Kidney (tissue), 14 donors: ENCODE measurements around the gene ZNF557. TPM values are rescaled to one million over a fixed set of nuclear protein-coding genes. Genes with fewer than 3 reads are reported as not detected.

Experiments used
- DNase-seq, 5 donors: peaks; one replicate each; pipeline ENCODE4 v3.0.0-alpha.2; 2013 to 2020
- FAIRE-seq: peaks from 2 replicates; lab custom pipeline; 2012; peaks lifted over from hg19 to GRCh38; lab: Jason Lieb, UNC
- H3K27ac ChIP-seq, 2 donors: one replicate each; pipeline ENCODE4 v1.7.0; 2013; ENCODE audit warnings: low read depth in 2 of 2, low read length in 2 of 2, inconsistent platforms in 1 of 2
- H3K27me3 ChIP-seq: one replicate; pipeline ENCODE4 v1.7.1; 2013; ENCODE audit warnings: low read length, inconsistent platforms; ENCODE audit not compliant: control insufficient read depth, insufficient read depth
- H3K36me3 ChIP-seq, 3 donors: one replicate each; pipeline versions ENCODE4 v1.7.0 to v1.7.1; 2013; ENCODE audit warnings: low read length in 3 of 3, control low read depth in 1 of 3, inconsistent platforms in 1 of 3; ENCODE audit not compliant: insufficient read depth in 3 of 3, control insufficient read depth in 2 of 3
- H3K4me1 ChIP-seq, 3 donors: one replicate each; pipeline versions ENCODE4 v1.7.0 to v1.7.1; 2013; ENCODE audit warnings: low read length in 3 of 3, inconsistent platforms in 1 of 3, low read depth in 1 of 3; ENCODE audit not compliant: control insufficient read depth in 2 of 3, insufficient read depth in 2 of 3
- H3K4me3 ChIP-seq, 3 donors: one replicate each; pipeline versions ENCODE4 v1.7.0 to v1.8.1; 2013; ENCODE audit warnings: low read length in 3 of 3, control low read depth in 1 of 3, inconsistent platforms in 1 of 3
- H3K9ac ChIP-seq, 3 donors: one replicate each; pipeline versions ENCODE4 v1.7.0 to v1.7.1; 2013; ENCODE audit warnings: low read length in 3 of 3, control low read depth in 1 of 3, inconsistent platforms in 1 of 3
- H3K9me3 ChIP-seq, 3 donors: one replicate each; pipeline versions ENCODE4 v1.7.0 to v1.7.1; 2013; ENCODE audit warnings: low read length in 3 of 3, control low read depth in 1 of 3, inconsistent platforms in 1 of 3; ENCODE audit not compliant: control insufficient read depth in 2 of 3, insufficient read depth in 1 of 3
- intact Hi-C: fragments of 100-400 bp; cut with DNase I; formaldehyde crosslinking; loops from one replicate; pipeline ENCODE4 v1.11.1; 2022
- polyA plus RNA-seq: library from polyadenylated mRNA; stranded (reverse); fragments of 350-450 nt; fragmentation: Illumina TruSeq; extraction: RNeasy Lipid Tissue Mini Kit (QIAGEN cat#74804); gene quantifications from one replicate; pipeline ENCODE4 v1.2.3, GENCODE V29; 2014; ENCODE audit warnings: low read depth, low replicate concordance; ENCODE audit not compliant: insufficient read depth
- total RNA-seq: library from RNA; stranded (reverse); fragmentation: NEBNext Ultra II Directional; extraction: Animal tissue kit (Norgen Biotek cat#: 25700); gene quantifications from one replicate; pipeline ENCODE4 v1.2.1, GENCODE V29; 2021
- TF ChIP-seq, protein P1 (sequence below): IDR thresholded peaks from 3 replicates; pipeline ENCODE4 v1.5.1; 2012; ENCODE audit warnings: mild to moderate bottlenecking, moderate library complexity, borderline replicate concordance; ENCODE audit not compliant: insufficient read depth; ENCODE audit errors: extremely low read depth
- donor health status: control.
- donor health status: control.
- donor health status: control.
- donor health status: control.
- donor health status: control.
- donor health status: DM: yes; HTN: yes; CAD: no.
- donor health status: Normal renal cell carcinoma (clear cell type).

The ZNF557 gene
- total and polyA plus RNA-seq, 2 donors from 2014 or later, result 1.3 to 13.2 TPM

DNA sequence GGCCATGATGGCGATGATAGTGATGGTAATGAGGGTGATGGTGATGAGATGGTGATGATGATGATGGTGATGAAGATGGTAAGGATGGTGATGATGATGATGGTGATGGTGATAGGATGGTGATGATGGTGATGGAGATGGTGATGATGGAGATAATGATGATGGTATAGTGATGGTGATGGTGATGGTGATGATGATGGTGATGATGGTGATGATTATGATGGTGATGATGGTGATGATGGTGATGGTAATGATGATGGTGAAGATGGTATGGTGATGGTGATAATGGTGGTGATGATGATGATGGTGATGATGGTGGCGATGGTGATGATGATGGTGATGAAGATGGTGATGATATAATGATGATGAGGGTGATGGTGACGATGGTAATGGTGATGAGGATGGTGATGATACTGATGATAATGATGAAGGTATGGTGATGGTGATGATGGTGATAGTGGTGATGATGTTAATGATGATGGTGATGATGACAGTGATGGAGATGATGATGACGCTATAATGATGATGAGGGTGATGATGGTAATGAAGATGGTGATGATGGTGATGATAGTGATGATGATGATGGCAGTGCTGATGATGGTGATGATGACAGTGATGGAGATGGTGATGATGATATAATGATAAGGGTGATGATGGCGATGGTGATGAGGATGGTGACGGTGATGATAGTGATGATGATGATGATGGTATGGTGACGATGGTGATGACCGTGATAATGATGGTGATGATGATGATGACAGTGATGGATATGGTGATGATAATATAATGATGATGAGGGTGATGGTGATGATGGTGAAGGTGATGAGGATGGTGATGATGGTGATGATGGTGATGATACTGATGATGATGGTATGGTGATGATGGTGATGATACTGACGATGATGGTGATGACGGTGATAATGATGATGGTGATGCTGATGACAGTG lies 37.5 kb downstream of the ZNF557 start:
- Histone ChIP-seq H3K4me3 (peak overlapping the region in 1 of 3 donors; percentile 30), H3K9ac (peak overlapping the region in 1 of 3 donors; percentile 11), H3K27ac (no peak overlapping the region), H3K4me1 (peaks cover 0 to 2% (median 0%) of the 10 kb centered on the region in 3 donors), H3K36me3 (peaks cover 0 to 2% (median 0%) of the 10 kb centered on the region in 3 donors), H3K27me3 (no peaks in the 10 kb centered on the region), H3K9me3 (peaks cover 0 to 6% (median 0%) of the 10 kb centered on the region in 3 donors)
- FAIRE-seq, result no peak
- TF ChIP-seq, protein P1, sequence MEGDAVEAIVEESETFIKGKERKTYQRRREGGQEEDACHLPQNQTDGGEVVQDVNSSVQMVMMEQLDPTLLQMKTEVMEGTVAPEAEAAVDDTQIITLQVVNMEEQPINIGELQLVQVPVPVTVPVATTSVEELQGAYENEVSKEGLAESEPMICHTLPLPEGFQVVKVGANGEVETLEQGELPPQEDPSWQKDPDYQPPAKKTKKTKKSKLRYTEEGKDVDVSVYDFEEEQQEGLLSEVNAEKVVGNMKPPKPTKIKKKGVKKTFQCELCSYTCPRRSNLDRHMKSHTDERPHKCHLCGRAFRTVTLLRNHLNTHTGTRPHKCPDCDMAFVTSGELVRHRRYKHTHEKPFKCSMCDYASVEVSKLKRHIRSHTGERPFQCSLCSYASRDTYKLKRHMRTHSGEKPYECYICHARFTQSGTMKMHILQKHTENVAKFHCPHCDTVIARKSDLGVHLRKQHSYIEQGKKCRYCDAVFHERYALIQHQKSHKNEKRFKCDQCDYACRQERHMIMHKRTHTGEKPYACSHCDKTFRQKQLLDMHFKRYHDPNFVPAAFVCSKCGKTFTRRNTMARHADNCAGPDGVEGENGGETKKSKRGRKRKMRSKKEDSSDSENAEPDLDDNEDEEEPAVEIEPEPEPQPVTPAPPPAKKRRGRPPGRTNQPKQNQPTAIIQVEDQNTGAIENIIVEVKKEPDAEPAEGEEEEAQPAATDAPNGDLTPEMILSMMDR, result no peak
- no peak for DNase-seq
- intact Hi-C loops, result loop anchor here (10.0 kb wide), 1 partner anchor 238 kb away; the partner anchor contains the start of gene ARHGEF18

DNA sequence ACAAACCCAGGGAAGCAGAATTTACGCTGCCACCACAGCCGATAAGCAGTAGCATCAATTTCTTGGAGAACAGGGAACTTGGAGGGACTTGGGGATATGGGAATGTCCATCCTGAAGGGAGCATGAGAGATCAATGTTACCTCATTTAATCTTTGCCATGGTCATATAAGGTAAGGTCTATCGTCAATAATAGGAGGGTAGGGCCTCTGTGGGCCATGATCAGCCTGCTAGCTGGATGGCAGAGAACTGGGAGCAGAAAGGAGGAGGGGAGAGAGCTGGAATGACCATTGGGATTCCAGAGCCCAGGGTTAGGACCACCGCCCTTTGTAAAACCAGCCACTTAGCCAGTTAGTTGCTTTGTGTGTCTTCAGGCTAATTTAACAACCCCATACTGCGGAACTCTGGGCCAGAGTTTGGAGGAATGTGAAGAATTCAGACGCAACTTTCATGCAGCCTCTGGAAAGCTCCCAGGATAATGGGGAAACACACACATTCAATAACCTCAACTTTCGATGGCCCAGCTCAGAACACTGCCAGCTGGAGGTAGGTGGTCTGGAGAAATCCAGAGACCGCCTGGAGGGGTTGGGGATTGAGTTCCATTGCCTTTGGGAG lies 40.3 kb downstream of the ZNF557 start:
- FAIRE-seq (no peak), DNase-seq (peak in 1 of 5 donors; percentile 24)
- H3K9me3 ChIP-seq, result peaks cover 0 to 6% (median 0%) of the 10 kb centered on the region in 3 donors
- H3K9ac ChIP-seq, result no peak overlapping the region
- peaks cover 0 to 2% (median 0%) of the 10 kb centered on the region in 3 donors for H3K4me1 ChIP-seq
- no peak overlapping the region for H3K27ac ChIP-seq
- H3K36me3 ChIP-seq, result peaks cover 0 to 2% (median 1%) of the 10 kb centered on the region in 3 donors
- H3K4me3 ChIP-seq, result no peak overlapping the region
- H3K27me3 ChIP-seq, result no peaks in the 10 kb centered on the region
- TF ChIP-seq, protein P1, result no peak
- intact Hi-C loops, result loop anchor here (10.0 kb wide), 1 partner anchor 235 kb away; the partner anchor contains the start of gene ARHGEF18

DNA sequence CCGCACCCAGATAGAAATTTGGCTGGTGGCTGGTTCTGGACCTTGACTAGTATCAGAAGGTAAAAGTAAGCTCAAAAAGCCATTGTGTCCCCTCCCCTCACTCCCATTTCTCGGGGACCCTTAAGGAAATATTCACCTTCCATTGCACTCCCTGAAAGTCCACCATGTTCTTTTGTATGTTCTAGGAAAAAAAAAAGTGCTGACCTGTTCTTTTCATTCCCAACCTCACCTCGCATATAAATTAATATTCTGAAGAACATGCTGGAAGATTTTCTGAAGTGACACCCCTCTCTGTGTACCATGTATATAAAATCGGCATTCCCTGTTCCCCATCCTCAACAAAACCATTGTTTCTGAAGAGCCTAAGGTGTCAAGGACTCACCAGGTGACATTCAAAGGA lies 43.2 kb downstream of the ZNF557 start:
- H3K4me1 ChIP-seq, result no peaks in the 10 kb centered on the region

More for the DNA sequence above, 43.2 kb downstream of the ZNF557 start:
- TF ChIP-seq, protein P1, result no peak
- Histone ChIP-seq H3K36me3 (peaks cover 0 to 21% (median 12%) of the 10 kb centered on the region in 3 donors), H3K9me3 (no peaks in the 10 kb centered on the region), H3K27me3 (no peaks in the 10 kb centered on the region), H3K4me3 (no peak overlapping the region), H3K27ac (no peak overlapping the region), H3K9ac (no peak overlapping the region)
- FAIRE-seq (no peak), DNase-seq (no peak)
- intact Hi-C loops, result no loop called here
